Measurements from ENCODE around the gene CDCP2.

GRCh38 chr1:54144366-54144765 is 8.4 kb downstream of the CDCP2 start:
- TF ChIP-seq, protein P1, sequence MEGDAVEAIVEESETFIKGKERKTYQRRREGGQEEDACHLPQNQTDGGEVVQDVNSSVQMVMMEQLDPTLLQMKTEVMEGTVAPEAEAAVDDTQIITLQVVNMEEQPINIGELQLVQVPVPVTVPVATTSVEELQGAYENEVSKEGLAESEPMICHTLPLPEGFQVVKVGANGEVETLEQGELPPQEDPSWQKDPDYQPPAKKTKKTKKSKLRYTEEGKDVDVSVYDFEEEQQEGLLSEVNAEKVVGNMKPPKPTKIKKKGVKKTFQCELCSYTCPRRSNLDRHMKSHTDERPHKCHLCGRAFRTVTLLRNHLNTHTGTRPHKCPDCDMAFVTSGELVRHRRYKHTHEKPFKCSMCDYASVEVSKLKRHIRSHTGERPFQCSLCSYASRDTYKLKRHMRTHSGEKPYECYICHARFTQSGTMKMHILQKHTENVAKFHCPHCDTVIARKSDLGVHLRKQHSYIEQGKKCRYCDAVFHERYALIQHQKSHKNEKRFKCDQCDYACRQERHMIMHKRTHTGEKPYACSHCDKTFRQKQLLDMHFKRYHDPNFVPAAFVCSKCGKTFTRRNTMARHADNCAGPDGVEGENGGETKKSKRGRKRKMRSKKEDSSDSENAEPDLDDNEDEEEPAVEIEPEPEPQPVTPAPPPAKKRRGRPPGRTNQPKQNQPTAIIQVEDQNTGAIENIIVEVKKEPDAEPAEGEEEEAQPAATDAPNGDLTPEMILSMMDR (IDR thresholded peaks at IDR 0.05): no peak
- no peak for TF ChIP-seq POLR2A (IDR thresholded peaks at IDR 0.05)
